NCI-H2171 treated with DMSO at 0.1 percent for 48 hours (cell line): Measurements from ENCODE around the gene TBL2.
"Not testable (repeated sequence)": the region's sequence is repeated elsewhere in the genome, so short reads cannot be mapped to it uniquely, and the experiment has no call there.

Source experiments
- DNase-seq: peaks from one replicate; lab custom pipeline; 2025; lab: John Stamatoyannopoulos, UW

The TBL2 gene

DNA sequence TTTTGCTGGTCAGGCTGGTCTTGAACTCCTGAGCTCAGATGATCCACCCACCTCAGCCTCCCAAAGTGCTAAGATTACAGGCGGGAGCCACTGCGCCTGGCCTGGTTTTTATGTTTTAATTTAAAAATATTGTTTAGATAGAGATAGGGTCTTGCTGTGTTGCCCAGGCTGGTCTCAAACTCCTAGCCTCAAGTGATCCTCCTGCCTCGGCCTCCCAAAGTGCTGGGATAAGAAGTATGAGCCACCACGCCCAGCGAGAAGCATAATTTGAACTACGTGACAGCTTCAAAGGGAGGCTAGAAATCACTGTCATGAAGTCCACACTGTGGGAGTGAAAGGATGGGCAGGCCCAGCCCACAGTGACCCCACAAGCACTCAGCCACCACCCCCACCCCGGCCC, 42.5 kb downstream of the TBL2 start:
- DNase-seq: not testable (repeated sequence)

DNA sequence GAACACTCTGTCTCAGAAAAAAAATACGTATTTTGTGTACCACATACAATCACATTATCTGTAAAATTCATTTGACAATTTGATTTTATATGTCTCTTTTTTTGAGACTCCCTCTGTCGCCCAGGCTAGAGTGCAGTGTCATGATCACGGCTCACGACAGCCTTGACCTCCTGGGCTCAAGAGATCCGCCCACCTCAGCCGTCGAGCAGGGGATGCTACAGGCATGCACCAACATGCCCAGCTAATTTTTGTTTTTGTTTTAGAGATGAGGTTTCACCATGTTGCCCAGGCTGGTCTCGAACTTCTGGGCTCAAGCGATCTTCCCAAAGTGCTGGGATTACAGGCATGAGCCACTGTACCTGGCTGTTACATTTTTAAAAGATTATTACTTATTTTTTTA, 44.6 kb downstream of the TBL2 start:
- DNase-seq: peak; percentile 14

DNA sequence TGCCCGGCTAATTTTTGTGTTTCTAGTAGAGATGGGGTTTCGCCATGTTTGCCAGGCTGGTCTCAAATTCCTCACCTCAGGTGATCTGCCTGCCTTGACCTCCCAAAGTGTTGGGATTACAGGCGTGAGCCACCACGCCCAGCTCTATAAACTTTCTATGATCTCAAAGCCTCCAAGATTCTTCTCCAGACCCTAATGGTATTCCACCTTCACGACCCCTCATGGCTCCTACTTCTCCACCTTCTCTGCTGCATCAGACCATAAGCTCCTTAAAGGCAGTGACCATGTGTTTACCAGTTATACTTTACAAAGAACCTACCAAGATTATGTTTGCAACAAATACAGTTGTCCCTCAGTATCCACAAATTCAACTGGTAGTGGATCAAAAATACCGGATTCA, 46.2 kb downstream of the TBL2 start:
- no peak for DNase-seq

DNA sequence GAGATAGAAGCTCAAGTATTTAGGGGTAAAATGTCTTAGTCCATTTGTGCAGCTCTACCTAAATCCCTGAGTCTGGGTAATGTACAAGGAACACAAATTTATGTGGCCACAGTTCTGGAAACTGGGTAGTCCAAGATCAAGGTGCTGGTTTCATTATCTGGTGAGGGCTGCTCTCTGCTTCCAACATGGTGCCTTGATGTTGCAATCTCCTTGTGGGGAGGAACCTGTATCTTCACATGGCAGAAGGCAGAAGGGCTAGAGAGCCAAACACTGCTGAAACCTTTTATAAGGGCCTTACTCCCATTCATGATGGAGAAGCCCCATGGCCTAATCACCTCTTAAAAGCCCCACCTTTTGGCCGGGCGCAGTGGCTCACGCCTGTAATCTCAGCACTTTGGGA, 47.6 kb downstream of the TBL2 start:
- DNase-seq: no peak

DNA sequence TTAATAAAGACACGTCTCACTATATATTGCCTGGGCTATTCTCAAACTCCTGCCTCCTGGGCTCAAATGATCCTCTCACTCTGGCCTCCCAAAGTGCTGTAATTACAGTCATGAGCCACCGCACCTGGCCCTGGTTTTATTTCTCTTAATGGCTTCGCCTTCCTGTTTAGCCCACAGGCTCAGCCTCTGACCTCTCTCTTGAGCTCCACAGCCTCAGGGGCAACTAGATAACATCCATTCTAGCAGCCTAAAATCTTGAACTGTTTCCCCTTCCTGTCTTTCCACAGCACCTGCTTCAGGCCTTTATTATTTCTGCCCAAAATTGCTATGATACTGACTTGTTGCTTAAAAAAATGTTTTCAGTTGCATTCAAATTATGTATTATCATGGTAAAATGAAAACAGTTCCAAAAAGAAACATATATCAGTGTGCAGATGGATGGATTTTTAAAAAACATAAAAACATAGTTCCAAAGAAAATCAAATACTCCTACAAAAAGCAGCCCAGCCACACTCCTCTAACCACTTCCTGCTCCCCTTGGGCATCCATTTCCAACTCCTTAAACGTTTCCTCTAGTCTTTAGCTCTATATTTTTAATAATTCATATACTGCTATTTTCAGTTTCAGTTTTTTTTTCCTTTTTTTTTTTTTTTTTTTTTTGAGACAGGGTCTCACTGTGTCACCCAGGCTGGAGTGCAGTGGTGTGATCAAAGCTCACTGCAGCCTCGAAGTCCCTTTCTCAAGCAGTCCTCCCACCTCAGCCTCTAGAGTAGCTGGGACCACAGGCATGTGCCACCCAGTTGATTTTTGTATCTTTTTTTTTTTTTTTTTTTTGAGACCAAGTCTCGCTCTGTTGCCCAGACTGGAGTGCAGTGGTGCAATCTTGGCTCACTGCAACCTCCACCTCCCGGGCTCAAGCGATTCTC, 51.2 kb downstream of the TBL2 start:
- DNase-seq: peak; percentile 15

DNA sequence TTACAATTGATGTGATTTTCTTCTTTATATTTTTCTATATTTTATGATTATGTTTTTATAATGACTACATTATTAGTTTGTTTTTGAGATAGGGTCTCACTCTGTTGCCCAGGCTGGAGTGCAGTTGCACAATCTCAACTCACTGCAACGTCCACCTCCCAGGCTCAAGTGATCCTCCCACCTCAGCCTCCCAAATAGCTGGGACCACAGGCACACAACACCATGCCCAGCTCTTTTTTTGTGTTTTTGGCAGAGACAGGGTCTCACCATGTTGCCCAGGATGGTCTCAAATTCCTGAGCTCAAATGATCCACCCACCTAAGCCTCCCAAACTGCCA, 52.3 kb downstream of the TBL2 start:
- DNase-seq: not testable (repeated sequence)

DNA sequence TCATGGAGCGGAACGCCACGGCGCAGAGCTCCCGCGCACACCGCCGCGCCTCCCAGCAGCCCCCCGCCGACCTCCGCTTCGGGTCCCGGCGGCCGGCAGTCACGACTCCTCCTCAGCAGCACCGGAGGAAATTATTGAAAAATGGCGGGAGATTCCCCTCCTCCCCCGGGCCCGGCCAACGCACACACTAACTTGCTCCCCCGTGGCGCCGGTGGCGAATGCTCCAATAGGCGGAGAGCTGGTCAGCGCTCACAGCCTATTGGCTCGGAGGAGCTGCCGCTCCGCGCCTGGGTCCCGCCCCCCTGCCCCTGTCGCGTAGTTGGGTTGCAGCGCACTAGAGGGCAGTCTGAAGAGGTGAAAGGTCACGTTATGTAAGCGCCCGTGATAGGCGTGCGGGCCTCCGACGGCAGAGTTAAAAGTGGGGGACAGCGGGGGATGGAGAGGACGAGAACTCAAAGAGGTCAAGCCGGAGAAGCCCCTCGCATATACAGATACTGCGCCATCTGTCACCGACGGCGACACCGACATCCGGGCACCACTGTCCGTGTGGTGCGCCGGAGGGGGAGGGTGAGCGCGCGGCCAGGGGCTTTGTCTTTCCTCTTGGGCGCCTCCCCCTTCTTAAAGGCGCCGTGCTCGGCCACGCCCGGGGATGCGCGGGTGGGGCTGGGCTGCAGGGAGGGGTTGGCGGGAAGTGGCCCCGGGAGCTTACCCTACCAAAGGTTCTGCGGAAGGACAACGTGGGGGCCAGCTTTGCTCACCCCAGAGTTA, 56.1 kb downstream of the TBL2 start, which contains the start of gene BAZ1B:
TSS of gene BAZ1B (minus strand) at position 189 of the 768 bp plus-strand sequence. CDS start 360 bp downstream, outside the sequence.
- peak; percentile 96 for DNase-seq

DNA sequence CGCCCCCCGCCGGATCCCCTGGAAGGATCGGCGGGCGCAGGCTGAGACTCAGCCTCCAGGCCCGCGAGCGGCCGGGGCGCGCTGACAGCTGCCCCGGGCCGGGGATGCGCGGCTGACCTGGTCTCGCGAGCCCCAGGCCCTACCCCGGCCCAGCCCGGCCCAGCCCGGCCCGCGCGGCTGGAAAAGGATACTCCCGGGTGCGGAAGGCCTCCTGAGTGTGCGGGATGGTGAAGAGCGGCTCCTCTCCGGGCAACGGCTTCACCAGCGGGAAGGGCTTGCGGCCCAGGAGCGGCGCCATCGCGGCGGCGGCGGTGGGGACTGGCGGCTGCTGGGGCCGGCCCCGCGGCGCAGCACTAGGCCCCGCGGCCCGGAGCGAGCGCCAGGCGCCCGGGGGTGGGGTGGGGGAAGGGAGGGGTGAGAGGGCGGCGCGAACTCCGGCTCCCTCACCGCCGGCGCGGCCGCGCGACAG, 56.7 kb downstream of the TBL2 start:
- DNase-seq: peak; percentile 40

DNA sequence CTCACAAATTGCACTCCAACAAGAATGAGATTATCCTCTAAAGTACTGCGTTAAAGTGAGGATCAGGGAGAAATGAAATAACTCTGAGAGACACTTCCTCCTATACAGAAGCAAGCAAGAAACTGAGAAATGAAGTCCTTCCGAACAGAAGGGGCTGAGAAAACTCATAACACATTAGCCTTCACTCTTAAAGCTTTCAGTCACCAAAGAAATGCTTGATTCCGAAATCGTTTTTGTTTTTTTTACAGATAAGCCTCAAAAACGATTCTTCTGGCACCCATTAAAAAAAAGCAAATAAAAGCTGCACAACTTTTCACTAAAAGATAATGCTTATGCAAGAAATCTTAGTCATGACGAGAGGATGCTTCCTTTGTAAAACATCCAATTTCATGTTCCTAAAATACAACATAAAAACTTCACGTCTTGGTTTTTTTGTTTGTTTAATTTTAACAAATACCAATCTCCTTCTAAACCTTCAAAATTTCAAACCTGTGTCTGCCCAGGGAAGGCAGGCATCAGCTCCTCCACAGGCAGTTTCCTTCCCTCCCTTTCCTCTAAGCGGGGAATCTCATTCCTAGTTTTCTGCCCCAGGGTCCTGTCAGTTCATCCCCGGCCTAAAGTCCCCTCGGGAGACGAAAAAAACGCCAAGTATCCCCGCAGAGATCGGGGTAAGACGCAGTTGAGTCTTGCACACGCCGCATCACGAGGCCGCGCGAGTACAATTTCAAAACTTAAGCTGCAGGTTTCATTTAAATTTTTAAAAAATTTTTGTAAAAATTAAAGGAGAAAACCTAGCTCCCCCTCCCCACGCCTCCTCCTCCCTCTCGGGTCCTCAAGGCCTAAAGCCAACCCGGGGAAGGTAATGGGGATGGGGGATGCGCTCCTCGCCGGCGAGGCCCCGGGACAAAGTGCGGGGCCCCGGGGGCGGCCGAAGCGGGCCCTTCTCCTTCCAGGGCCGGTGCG, 57.4 kb downstream of the TBL2 start:
- peak; percentile 24 for DNase-seq

DNA sequence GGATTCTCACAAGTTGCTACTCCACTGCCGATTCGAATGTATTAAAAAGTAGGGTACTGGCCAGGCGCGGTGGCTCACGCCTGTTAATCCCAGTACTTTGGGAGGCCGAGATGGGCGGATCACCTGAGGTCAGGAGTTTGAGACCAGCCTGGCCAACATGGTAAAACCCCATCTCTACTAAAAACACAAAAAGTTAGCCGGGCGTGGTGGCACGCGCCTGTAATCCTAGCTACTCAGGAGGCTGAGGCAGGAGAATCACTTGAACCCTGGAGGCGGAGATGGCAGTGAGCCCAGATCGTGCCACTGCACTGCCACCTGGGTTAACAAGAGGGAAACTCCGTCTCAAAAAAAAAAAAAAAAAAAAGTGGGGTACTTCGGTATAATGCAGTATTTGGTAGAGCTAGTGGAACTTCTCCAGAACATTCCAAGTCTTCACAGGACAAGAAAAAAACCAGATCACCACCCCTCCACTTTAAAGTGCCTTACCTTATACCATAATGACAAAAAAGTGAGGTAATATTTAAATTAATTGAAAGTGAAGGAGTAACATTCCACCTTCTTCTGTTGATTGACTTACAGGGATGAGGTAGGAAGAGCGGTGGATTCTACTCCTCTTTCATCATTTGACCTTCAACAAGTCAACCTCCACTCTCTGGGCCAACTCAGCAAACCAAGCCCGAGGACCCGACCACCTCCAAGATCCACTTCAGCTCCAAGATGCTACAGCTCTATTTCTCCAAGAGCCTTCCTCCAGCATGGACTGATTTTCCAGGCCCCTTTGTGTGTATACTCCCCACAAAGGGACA, 58.3 kb downstream of the TBL2 start:
- no peak for DNase-seq

DNA sequence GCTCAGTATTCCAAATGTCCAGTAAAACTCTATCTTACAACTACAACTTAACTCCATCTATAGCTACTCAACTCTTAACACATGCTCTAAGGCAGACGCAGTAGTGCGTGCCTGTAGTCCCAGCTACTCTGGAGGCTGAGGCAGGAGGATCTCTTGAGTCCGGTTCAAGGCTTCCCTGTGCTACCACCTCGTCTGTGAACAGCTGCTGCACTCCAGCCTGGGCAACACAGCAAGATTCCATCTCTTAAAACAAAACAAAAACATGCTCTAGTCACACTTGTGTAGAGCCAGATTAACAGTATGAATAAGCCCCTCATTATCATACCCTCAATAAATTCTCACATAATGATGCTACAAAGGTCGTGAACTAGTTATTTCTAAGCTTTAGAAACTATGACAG, 59.9 kb downstream of the TBL2 start:
- DNase-seq: no peak
